Right lobe of liver (tissue), 4 donors: ENCODE results near the gene LLPH.

Experiments used
- POLR2A ChIP-seq: fragments of 450-650 bp; IDR thresholded peaks from one replicate; pipeline ENCODE4 v1.6.1; 2017; ENCODE audit warnings: antibody characterized with exemption, mild to moderate bottlenecking
- TF ChIP-seq, protein P1 (sequence below), 4 donors: fragments of 200-600 bp in 3 of 4; fragments of 450-650 bp in 1 of 4; IDR thresholded peaks; one replicate each; pipeline versions ENCODE4 v1.5.1 to v1.8.0; 2016 to 2022; ENCODE audit warnings: antibody characterized with exemption in 4 of 4, mild to moderate bottlenecking in 2 of 4
- donor health status: DM: no; HTN: no; CAD: no.
- donor health status: DM: no; HTN: no; CAD: no.
- donor health status: DM: no; HTN: yes; CAD: no.

DNA sequence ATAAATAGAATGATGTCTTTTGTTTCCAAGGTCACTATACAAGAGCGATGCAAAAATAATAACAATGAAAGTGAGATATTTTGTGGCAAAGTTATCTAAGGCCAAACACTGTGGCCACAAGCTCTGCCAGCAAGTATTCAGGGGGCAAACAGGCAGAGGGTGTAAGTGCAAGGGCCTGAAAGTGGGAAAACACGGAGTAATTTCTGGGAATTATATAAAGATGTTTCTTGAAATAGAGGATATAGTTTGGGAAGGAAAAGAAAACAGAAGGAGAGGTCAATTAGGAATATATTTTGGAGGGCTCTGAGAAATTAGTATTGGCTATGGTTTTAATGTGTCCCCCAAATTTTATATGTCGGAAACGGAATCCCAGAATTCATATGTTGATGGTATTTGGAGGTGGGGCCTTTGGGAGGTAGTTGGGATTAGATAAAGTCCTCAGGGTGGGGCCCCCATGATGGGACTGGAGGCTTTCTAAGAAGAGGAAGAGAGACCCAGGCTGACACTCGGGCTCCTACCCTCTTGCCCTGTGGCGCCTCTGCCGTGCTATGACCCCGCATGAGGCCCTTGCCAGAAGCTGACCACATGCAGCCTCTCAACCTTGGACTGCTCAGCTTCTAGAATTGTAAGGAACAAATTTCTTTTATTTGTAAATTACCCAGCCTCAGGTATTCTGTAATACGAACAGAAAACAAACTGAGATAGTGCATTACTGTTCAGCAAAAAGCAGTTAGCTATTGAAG is 60.0 kb downstream of the LLPH start:
- TF ChIP-seq, protein P1, sequence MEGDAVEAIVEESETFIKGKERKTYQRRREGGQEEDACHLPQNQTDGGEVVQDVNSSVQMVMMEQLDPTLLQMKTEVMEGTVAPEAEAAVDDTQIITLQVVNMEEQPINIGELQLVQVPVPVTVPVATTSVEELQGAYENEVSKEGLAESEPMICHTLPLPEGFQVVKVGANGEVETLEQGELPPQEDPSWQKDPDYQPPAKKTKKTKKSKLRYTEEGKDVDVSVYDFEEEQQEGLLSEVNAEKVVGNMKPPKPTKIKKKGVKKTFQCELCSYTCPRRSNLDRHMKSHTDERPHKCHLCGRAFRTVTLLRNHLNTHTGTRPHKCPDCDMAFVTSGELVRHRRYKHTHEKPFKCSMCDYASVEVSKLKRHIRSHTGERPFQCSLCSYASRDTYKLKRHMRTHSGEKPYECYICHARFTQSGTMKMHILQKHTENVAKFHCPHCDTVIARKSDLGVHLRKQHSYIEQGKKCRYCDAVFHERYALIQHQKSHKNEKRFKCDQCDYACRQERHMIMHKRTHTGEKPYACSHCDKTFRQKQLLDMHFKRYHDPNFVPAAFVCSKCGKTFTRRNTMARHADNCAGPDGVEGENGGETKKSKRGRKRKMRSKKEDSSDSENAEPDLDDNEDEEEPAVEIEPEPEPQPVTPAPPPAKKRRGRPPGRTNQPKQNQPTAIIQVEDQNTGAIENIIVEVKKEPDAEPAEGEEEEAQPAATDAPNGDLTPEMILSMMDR (IDR thresholded peaks at IDR 0.05), result no peak
- no peak for TF ChIP-seq POLR2A
